ENCODE measurements around the gene OR4K13. TPM values are rescaled to one million over a fixed set of nuclear protein-coding genes. Genes with fewer than 3 reads are reported as not detected.

The OR4K13 gene
- total RNA-seq, result not detected in 2 replicates

GRCh38 chr14:20035938-20036337 is at the start of gene OR4K13:
OR4K13 (minus strand) TSS chr14:20036038; CDS start chr14:20034758, 1,280 bp downstream.

GRCh38 chr14:20059745-20060144 is 23.9 kb upstream of the OR4K13 start, which contains the start of gene OR4L1:
OR4L1 (plus strand) TSS chr14:20060045; CDS start chr14:20060045, 0 bp downstream.

GRCh38 chr14:20019257-20019865 is 16.5 kb downstream of the OR4K13 start, which contains the start of gene OR4K14:
OR4K14 (minus strand) TSS chr14:20019307; CDS start chr14:20015193, 4,114 bp downstream.

GRCh38 chr14:20001863-20002262 is 34.0 kb downstream of the OR4K13 start, which contains the start of gene OR4Q2:
OR4Q2 (plus strand) TSS chr14:20002163.

Other genes starting within 250 kb of the OR4K13 start
- gene OR4N2, start 232.3 kb downstream of the OR4K13 start, total RNA-seq, result not detected in 2 replicates
- not detected in 2 replicates for gene OR4K2, start 160.9 kb downstream of the OR4K13 start, total RNA-seq
- gene OR4K5, start 115.4 kb downstream of the OR4K13 start, total RNA-seq, result not detected in 2 replicates
- not detected in 2 replicates for gene OR4K1, start 105.1 kb downstream of the OR4K13 start, total RNA-seq
- not detected in 2 replicates for gene OR4K15, start 60.4 kb downstream of the OR4K13 start, total RNA-seq
- gene OR4Q2, start 33.9 kb downstream of the OR4K13 start, total RNA-seq, result not detected in 2 replicates
- not detected in 2 replicates for gene OR4K14, start 16.7 kb downstream of the OR4K13 start, total RNA-seq
- gene OR4L1, start 24.0 kb upstream of the OR4K13 start, total RNA-seq, result not detected in 2 replicates
- gene OR4K17, start 74.7 kb upstream of the OR4K13 start, total RNA-seq, result not detected in 2 replicates
- not detected in 2 replicates for gene OR4N5, start 102.8 kb upstream of the OR4K13 start, total RNA-seq
- not detected in 2 replicates for gene OR11G2, start 154.9 kb upstream of the OR4K13 start, total RNA-seq
- gene OR11H6, start 187.7 kb upstream of the OR4K13 start, total RNA-seq, result not detected in 2 replicates
- gene OR11H7, start 192.9 kb upstream of the OR4K13 start, total RNA-seq, result not detected in 2 replicates
- not detected in 2 replicates for gene OR11H4, start 203.2 kb upstream of the OR4K13 start, total RNA-seq